Suprapubic skin (tissue), 4 donors: Measurements from ENCODE around the gene DIABLO.

Source experiments
- CTCF ChIP-seq, 2 donors: fragments of 200-600 bp in 1 of 2; fragments of 450-650 bp in 1 of 2; sonication (generic) in 1 of 2; IDR thresholded peaks; one replicate each; pipeline ENCODE4 v1.5.1; 2016 to 2019; ENCODE audit warnings: antibody characterized with exemption in 2 of 2, mild to moderate bottlenecking in 1 of 2, moderate library complexity in 1 of 2
- EP300 ChIP-seq: sonication (generic); formaldehyde crosslinking; IDR thresholded peaks from one replicate; pipeline ENCODE4 v1.6.1; 2017; ENCODE audit warnings: antibody characterized with exemption
- POLR2A ChIP-seq, 2 donors: fragments of 450-650 bp; IDR thresholded peaks; one replicate each; pipeline ENCODE4 v1.6.1; 2017; ENCODE audit warnings: antibody characterized with exemption in 2 of 2, mild to moderate bottlenecking in 2 of 2, moderate library complexity in 2 of 2
- POLR2AphosphoS5 ChIP-seq, 3 donors: sonication (generic); formaldehyde crosslinking; IDR thresholded peaks; one replicate each; pipeline ENCODE4 v1.6.1; 2017; ENCODE audit warnings: antibody characterized with exemption in 3 of 3

- TF ChIP-seq CTCF (IDR thresholded peaks at IDR 0.05) (no peak), POLR2A (IDR thresholded peaks at IDR 0.05) (no peak), POLR2AphosphoS5 (IDR thresholded peaks at IDR 0.05) (no peak), EP300 (no peak)
These were observed 66.0 kb downstream of the DIABLO start for GRCh38 chr12:122159882-122160281.
